Measurements from ENCODE around the gene MARCHF7.

DNA sequence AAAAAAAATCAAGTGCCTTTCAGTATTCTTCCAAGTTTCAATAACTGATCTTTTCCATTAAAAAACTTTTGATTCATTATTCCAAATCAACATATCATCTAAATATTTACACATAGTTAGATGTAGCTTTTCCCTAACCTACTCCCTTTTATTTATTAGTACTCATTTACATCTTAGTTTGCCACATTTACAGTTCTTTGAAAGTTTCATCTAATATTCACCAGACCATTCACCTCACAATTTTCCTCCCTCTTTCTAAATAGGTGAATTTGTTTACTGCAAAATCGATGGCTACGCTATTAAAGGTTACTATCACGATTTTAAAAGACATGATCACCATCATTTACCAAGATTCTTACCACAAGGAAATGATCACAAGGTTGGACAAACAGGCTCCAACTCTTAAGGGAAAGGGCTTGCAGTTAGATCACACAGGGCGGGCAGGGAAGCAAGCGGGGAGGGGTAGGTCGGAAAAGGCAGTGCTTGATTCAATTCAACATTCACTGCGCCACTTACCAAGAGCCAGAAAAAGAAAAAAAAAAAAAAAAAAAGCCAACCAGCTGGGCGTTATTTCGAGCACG, 654 bp upstream of the MARCHF7 start:
- TF ChIP-seq, protein P1, sequence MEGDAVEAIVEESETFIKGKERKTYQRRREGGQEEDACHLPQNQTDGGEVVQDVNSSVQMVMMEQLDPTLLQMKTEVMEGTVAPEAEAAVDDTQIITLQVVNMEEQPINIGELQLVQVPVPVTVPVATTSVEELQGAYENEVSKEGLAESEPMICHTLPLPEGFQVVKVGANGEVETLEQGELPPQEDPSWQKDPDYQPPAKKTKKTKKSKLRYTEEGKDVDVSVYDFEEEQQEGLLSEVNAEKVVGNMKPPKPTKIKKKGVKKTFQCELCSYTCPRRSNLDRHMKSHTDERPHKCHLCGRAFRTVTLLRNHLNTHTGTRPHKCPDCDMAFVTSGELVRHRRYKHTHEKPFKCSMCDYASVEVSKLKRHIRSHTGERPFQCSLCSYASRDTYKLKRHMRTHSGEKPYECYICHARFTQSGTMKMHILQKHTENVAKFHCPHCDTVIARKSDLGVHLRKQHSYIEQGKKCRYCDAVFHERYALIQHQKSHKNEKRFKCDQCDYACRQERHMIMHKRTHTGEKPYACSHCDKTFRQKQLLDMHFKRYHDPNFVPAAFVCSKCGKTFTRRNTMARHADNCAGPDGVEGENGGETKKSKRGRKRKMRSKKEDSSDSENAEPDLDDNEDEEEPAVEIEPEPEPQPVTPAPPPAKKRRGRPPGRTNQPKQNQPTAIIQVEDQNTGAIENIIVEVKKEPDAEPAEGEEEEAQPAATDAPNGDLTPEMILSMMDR (conservative IDR thresholded peaks at IDR 0.05), result no peak
- TF ChIP-seq EZH2 (IDR thresholded peaks at IDR 0.05; ENCODE audit: low read depth), result no peak

Data from PC-9 (cell line).